Inflammatory macrophage (primary cell): ENCODE measurements around the gene ABCB8.
"Not testable (repeated sequence)": the region's sequence is repeated elsewhere in the genome, so short reads cannot be mapped to it uniquely, and the experiment has no call there.

ENCODE experiments used
- DNase-seq, 2 donors: peaks; one replicate each; pipeline ENCODE4 v3.0.0-alpha.2; 2020 to 2022

The ABCB8 gene

GRCh38 chr7:150998341-150998740 lies 29.9 kb upstream of the ABCB8 start:
- DNase-seq: no peak

GRCh38 chr7:150999001-150999400 lies 29.2 kb upstream of the ABCB8 start:
- no peak for DNase-seq

GRCh38 chr7:150999497-151000230 lies 28.6 kb upstream of the ABCB8 start:
- no peak for DNase-seq

GRCh38 chr7:151000897-151001495 lies 27.3 kb upstream of the ABCB8 start:
- no peak for DNase-seq

GRCh38 chr7:151001546-151001945 lies 26.7 kb upstream of the ABCB8 start:
- no peak for DNase-seq

GRCh38 chr7:151003572-151003971 lies 24.7 kb upstream of the ABCB8 start:
- no peak for DNase-seq

GRCh38 chr7:151005566-151005965 lies 22.7 kb upstream of the ABCB8 start:
- no peak for DNase-seq

- no peak for DNase-seq
Observed at GRCh38 chr7:151006590-151007300, 21.5 kb upstream of the ABCB8 start.

GRCh38 chr7:151007469-151007898 lies 20.8 kb upstream of the ABCB8 start:
- no peak for DNase-seq

GRCh38 chr7:151008143-151008510 lies 20.1 kb upstream of the ABCB8 start:
- DNase-seq: no peak

- peak; percentile 46 to 57 for DNase-seq
Observed at GRCh38 chr7:151008511-151009323, 19.5 kb upstream of the ABCB8 start.

- DNase-seq: no peak
Observed at GRCh38 chr7:151009327-151010036, 18.8 kb upstream of the ABCB8 start.

- DNase-seq: no peak
Observed at GRCh38 chr7:151010037-151010306, 18.3 kb upstream of the ABCB8 start.

GRCh38 chr7:151010307-151011096 lies 17.7 kb upstream of the ABCB8 start:
- peak; percentile 60 to 66 for DNase-seq

- DNase-seq: peak; percentile 36 to 69
Observed at GRCh38 chr7:151011097-151011409, 17.2 kb upstream of the ABCB8 start.

GRCh38 chr7:151011616-151012015 lies 16.6 kb upstream of the ABCB8 start:
- DNase-seq: not testable (repeated sequence)

- DNase-seq: no peak
Observed at GRCh38 chr7:151012031-151012692, 16.1 kb upstream of the ABCB8 start.

- DNase-seq: no peak
Observed at GRCh38 chr7:151012911-151013347, 15.3 kb upstream of the ABCB8 start.

GRCh38 chr7:151013356-151013732 lies 14.9 kb upstream of the ABCB8 start:
- DNase-seq: no peak

GRCh38 chr7:151013733-151014497 lies 14.3 kb upstream of the ABCB8 start:
- peak; percentile 54 to 73 for DNase-seq
